Subcutaneous preadipocyte (primary cell): Measurements from ENCODE around the gene SSX2IP. TPM values are rescaled to one million over a fixed set of nuclear protein-coding genes. Genes with fewer than 3 reads are reported as not detected.

Source experiments
- total RNA-seq: library from RNA; depleted of rRNA; stranded (reverse); fragments of >200 nt; gene quantifications from 2 replicates; pipeline ENCODE4 v1.2.3, GENCODE V29; 2012

SSX2IP gene
- 9.6 and 13.3 TPM in 2 replicates for total RNA-seq

GRCh38 chr1:84690397-84691121 lies at the start of gene SSX2IP:
Gene SSX2IP, minus strand, starts transcription at chr1:84690461. Its CDS starts 19,242 bp downstream, at chr1:84671219.

Other genes with a start within 250 kb of the SSX2IP start
- gene RPF1, start 211.2 kb downstream of the SSX2IP start, total RNA-seq = 26.5 and 37.7 TPM in 2 replicates
- gene SPATA1, start 184.1 kb downstream of the SSX2IP start, total RNA-seq = 0.59 and 1.8 TPM in 2 replicates
- 22.9 and 26.8 TPM in 2 replicates for gene GNG5, start 183.9 kb downstream of the SSX2IP start, total RNA-seq
- gene CTBS, start 116.0 kb downstream of the SSX2IP start, total RNA-seq = 8.1 and 8.8 TPM in 2 replicates
- 0.37 and 4.7 TPM in 2 replicates for gene LPAR3, start 202.7 kb upstream of the SSX2IP start, total RNA-seq